Activated CD4-positive, alpha-beta memory T cell treated with anti-CD3 and anti-CD28 coated beads for 36 hours (primary cell): ENCODE results near the gene SLC25A52. TPM values are rescaled to one million over a fixed set of nuclear protein-coding genes. Genes with fewer than 3 reads are reported as not detected.

ENCODE experiments used
- CTCF ChIA-PET: fragments of 350-600 bp; sonication (Branson Sonifier 250); formaldehyde crosslinking; loops from one replicate; lab custom pipeline; 2021; ENCODE audit warnings: antibody characterized with exemption, inconsistent platforms; lab: Charles Lee
- POLR2A ChIA-PET: fragments of 350-600 bp; sonication (Branson Sonifier 250); formaldehyde crosslinking; loops from one replicate; lab custom pipeline; 2021; ENCODE audit warnings: antibody characterized with exemption; lab: Charles Lee
- DNase-seq: peaks from one replicate; pipeline ENCODE4 v3.0.0-alpha.2; 2020
- H3K27ac Mint-ChIP-seq: one replicate; pipeline ENCODE4 v1.8.0; 2021; ENCODE audit warnings: mixed read lengths
- H3K27me3 Mint-ChIP-seq: one replicate; pipeline ENCODE4 v1.8.0; 2021; ENCODE audit warnings: mixed read lengths
- H3K36me3 Mint-ChIP-seq: one replicate; pipeline ENCODE4 v1.8.0; 2021; ENCODE audit warnings: mixed read lengths
- H3K4me1 Mint-ChIP-seq: one replicate; pipeline ENCODE4 v1.8.0; 2021; ENCODE audit warnings: low read depth, mixed read lengths
- H3K4me3 Mint-ChIP-seq: one replicate; pipeline ENCODE4 v1.8.0; 2021; ENCODE audit warnings: mild to moderate bottlenecking, mixed read lengths
- H3K9me3 Mint-ChIP-seq: one replicate; pipeline ENCODE4 v1.8.0; 2021; ENCODE audit warnings: mixed read lengths
- intact Hi-C: fragments of 100-400 bp; cut with micrococcal nuclease; formaldehyde crosslinking; loops from one replicate; pipeline ENCODE4 v1.15.1; 2023
- total RNA-seq, 2 experiments: library from RNA; stranded (reverse); gene quantifications; one replicate each; pipeline ENCODE4 v1.2.3, GENCODE V29; 2021

The SLC25A52 gene
- total RNA-seq, 2 experiments from 2014 or later = 0.21 TPM; not detected in 1

DNA sequence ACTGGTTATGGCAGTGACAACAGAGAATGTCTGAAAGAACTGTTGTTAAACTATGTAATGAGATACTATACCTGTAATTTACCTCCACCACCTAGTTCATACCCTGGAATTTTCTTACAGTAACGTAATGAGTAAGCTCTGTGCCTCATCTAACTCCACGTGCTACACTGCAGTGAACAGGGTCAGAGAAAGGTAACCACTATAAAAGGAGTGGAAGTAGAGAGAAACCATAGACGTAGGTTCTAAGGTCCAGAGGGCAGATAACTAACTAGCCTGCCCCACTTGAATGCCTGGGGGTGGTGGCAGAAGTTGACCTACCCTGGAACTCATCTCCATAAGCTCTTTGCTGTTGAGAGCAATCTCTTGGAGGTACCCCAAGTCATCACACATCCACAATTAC lies 44.3 kb downstream of the SLC25A52 start:
- no peak for DNase-seq
- Mint-ChIP-seq H3K9me3 (peaks cover 11% of the 10 kb centered on the region), H3K27ac (no peak overlapping the region), H3K36me3 (no peaks in the 10 kb centered on the region), H3K4me3 (no peak overlapping the region), H3K4me1 (no peaks in the 10 kb centered on the region), H3K27me3 (no peaks in the 10 kb centered on the region)
- ChIA-PET POLR2A (no interaction called here), CTCF (no interaction called here)
- intact Hi-C loops = no loop called here

DNA sequence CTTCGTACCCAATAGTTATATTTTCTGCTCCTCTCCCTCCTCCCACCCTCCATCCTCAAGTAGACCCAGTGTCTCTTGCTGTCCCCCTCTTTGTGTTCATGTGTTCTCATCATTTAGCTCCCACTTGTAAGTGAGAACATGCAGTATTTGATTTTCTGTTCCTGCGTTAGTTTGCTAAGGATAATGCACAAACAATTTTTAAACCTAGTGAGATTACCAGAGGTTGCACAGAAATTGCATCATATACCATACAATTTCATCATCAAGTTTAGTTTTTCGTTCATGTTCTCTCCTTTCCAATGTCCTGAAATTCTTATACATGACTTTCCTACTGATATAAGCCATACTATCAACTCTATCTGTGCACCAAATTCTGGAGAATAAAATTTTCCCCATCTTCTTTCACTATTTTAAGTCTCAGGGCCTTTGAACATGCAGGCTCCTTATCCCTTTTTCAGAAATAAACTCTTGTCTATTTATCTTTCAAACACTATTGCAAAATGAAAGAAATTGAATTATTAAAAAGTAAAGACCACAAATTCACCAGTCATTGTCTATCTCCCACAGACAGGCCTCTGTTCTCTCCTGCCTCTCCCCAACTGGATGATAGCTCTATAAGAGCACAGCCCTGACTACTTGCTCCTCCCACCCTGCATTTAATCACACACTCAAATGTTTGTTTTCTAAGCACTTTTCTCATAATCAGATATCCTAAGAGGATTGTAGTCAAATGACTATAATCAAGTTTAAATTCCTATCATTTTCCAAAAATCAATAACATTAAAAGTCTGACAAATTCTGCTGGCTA lies 49.1 kb downstream of the SLC25A52 start:
- no peak for DNase-seq
- CTCF ChIA-PET = interaction anchor here (0.7 to 2.2 kb wide), 2 partner anchors 11 to 193 kb away, joined by 3 to 4 read pairs; no protein-coding TSS in a partner anchor
- POLR2A ChIA-PET = no interaction called here
- Mint-ChIP-seq H3K9me3 (no peaks in the 10 kb centered on the region), H3K27me3 (no peaks in the 10 kb centered on the region), H3K4me3 (no peak overlapping the region), H3K27ac (no peak overlapping the region), H3K4me1 (no peaks in the 10 kb centered on the region), H3K36me3 (no peaks in the 10 kb centered on the region)
- intact Hi-C loops = no loop called here

DNA sequence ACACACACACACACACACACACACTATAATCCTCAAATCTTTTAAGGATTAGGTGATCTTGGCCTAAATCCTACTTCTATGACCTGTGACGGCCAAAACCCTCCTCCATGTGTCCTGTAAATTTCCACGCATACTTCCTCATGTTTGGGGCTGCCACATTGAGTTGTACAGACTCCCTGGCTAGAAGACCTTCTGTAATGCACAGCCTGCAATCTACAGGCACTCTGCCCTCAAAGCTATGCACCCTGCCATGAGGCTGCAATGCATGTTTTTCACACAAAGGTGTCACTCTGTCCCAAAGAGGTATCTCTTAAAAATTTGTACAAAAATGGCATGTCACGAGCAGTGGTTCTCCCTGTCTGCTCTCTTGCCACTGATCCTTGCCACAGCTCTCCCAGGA lies 49.9 kb downstream of the SLC25A52 start:
- no peaks in the 10 kb centered on the region for H3K36me3 Mint-ChIP-seq
- no peaks in the 10 kb centered on the region for H3K4me1 Mint-ChIP-seq
- intact Hi-C loops = no loop called here
- no peak overlapping the region for H3K27ac Mint-ChIP-seq
- no peak overlapping the region for H3K4me3 Mint-ChIP-seq
- H3K9me3 Mint-ChIP-seq = no peaks in the 10 kb centered on the region
- ChIA-PET POLR2A (no interaction called here), CTCF (interaction anchor here (0.7 kb wide), 1 partner anchor 192 kb away, joined by 3 read pairs; no protein-coding TSS in a partner anchor)
- H3K27me3 Mint-ChIP-seq = no peaks in the 10 kb centered on the region
- no peak for DNase-seq

Other genes with a start within 250 kb of the SLC25A52 start
- not detected for gene TTR, start 169.0 kb downstream of the SLC25A52 start, total RNA-seq
- 1 to 10 TPM; 2.6 to 3.3 TPM for gene B4GALT6, start 76.3 kb downstream of the SLC25A52 start, total RNA-seq
- 10 to 100 TPM; 30.4 to 34.2 TPM for gene TRAPPC8, start 182.2 kb upstream of the SLC25A52 start, total RNA-seq